IMR-90 (cell line): ENCODE results near the gene CHD3. TPM values are rescaled to one million over a fixed set of nuclear protein-coding genes. Genes with fewer than 3 reads are reported as not detected.

Source experiments
- ATAC-seq: fragments of 200-7000 bp; cut with Tn5 transposase; 2 replicates; pipeline ENCODE4 v1.9.1; 2020; ENCODE audit warnings: low read depth, mild to moderate bottlenecking, moderate library complexity
- BruUV-seq: library from RNA; stranded (reverse); fragments of 400-500 nt; replicated peaks from 2 replicates; lab custom pipeline; 2021; lab: Mats Ljungman, UMichigan
- CTCF ChIA-PET: fragments of 300-600 bp; formaldehyde crosslinking; extraction: SDS; loops from one replicate; lab custom pipeline; 2021; ENCODE audit warnings: antibody characterized with exemption; lab: Yijun Ruan, JAX
- POLR2A ChIA-PET: fragments of 300-600 bp; sonication (Branson Sonifier 250); formaldehyde crosslinking; loops from one replicate; lab custom pipeline; 2022; ENCODE audit warnings: antibody characterized with exemption; ENCODE audit not compliant: unreplicated experiment; lab: Charles Lee
- DNase-seq: peaks from one replicate; pipeline ENCODE4 v3.0.0; 2013
- H2AFZ ChIP-seq: replicated peaks from 2 replicates; pipeline ENCODE3; 2013; ENCODE audit warnings: low read length, mild to moderate bottlenecking; ENCODE audit not compliant: poor library complexity
- H2AK5ac ChIP-seq: 2 replicates; pipeline ENCODE4 v1.6.1; 2013; ENCODE audit warnings: low read depth, low read length, inconsistent platforms
- H2AK9ac ChIP-seq: replicated peaks from 2 replicates; pipeline ENCODE3; 2013; ENCODE audit warnings: mild to moderate bottlenecking, low read depth, low read length, moderate library complexity; ENCODE audit not compliant: poor library complexity
- H2BK120ac ChIP-seq: 2 replicates; pipeline ENCODE4 v1.6.1; 2013; ENCODE audit warnings: low read depth, low read length, inconsistent platforms
- H2BK15ac ChIP-seq: 3 replicates; pipeline ENCODE4 v1.6.1; 2013; ENCODE audit warnings: low read depth, low read length, inconsistent platforms
- H2BK20ac ChIP-seq: 2 replicates; pipeline ENCODE4 v1.6.1; 2013; ENCODE audit warnings: low read depth, mild to moderate bottlenecking, inconsistent platforms, low read length, moderate library complexity
- H2BK5ac ChIP-seq: 2 replicates; pipeline ENCODE4 v1.6.1; 2013; ENCODE audit warnings: mild to moderate bottlenecking, low read depth, low read length, inconsistent platforms; ENCODE audit not compliant: poor library complexity, severe bottlenecking
- H3K14ac ChIP-seq: replicated peaks from 2 replicates; pipeline ENCODE4 v1.6.1; 2013; ENCODE audit warnings: low read depth, low read length, inconsistent platforms
- H3K18ac ChIP-seq: 2 replicates; pipeline ENCODE4 v1.6.1; 2013; ENCODE audit warnings: low read depth, low read length, control low read depth
- H3K23ac ChIP-seq: 2 replicates; pipeline ENCODE4 v1.6.1; 2013; ENCODE audit warnings: low read depth, low read length, inconsistent platforms
- H3K27ac ChIP-seq: 2 replicates; pipeline ENCODE4 v1.5.1; 2013; ENCODE audit warnings: mild to moderate bottlenecking, control low read depth, low read length; ENCODE audit not compliant: insufficient read depth
- H3K27me3 ChIP-seq: 2 replicates; pipeline ENCODE4 v1.6.1; 2013; ENCODE audit warnings: low read length; ENCODE audit not compliant: control insufficient read depth, insufficient read depth
- H3K36me3 ChIP-seq: 2 replicates; pipeline ENCODE4 v1.6.1; 2013; ENCODE audit warnings: low read length, mixed read lengths; ENCODE audit not compliant: control insufficient read depth, insufficient read depth
- H3K4ac ChIP-seq: 2 replicates; pipeline ENCODE4 v1.6.1; 2013; ENCODE audit warnings: low read depth, low read length, inconsistent platforms
- H3K4me1 ChIP-seq: 2 replicates; pipeline ENCODE4 v1.6.1; 2013; ENCODE audit warnings: low read length, mixed read lengths; ENCODE audit not compliant: control insufficient read depth, insufficient read depth
- H3K4me2 ChIP-seq: 2 replicates; pipeline ENCODE4 v1.6.1; 2013; ENCODE audit warnings: low read depth, mild to moderate bottlenecking, control low read depth, low read length, moderate library complexity
- H3K4me3 ChIP-seq: 2 replicates; pipeline ENCODE4 v1.5.1; 2013; ENCODE audit warnings: low read depth, mild to moderate bottlenecking, control low read depth, low read length, moderate library complexity; ENCODE audit not compliant: insufficient read depth
- H3K56ac ChIP-seq: 2 replicates; pipeline ENCODE4 v1.6.1; 2013; ENCODE audit warnings: low read length, inconsistent platforms; ENCODE audit not compliant: insufficient read depth; ENCODE audit errors: extremely low read depth
- H3K79me1 ChIP-seq, 2 experiments: 2 replicates each; pipeline ENCODE4 v1.6.1; 2013; ENCODE audit warnings: low read length in 2 of 2, inconsistent platforms in 1 of 2, low read depth in 1 of 2
- H3K9ac ChIP-seq: 2 replicates; pipeline ENCODE4 v1.6.1; 2013; ENCODE audit warnings: low read depth, low read length, control low read depth
- H3K9me1 ChIP-seq: 2 replicates; pipeline ENCODE4 v1.6.1; 2013; ENCODE audit warnings: low read length, inconsistent platforms; ENCODE audit not compliant: insufficient read depth
- H3K9me3 ChIP-seq: 2 replicates; pipeline ENCODE4 v1.6.1; 2013; ENCODE audit warnings: low read length; ENCODE audit not compliant: control insufficient read depth, insufficient read depth
- H4K20me1 ChIP-seq: 2 replicates; pipeline ENCODE4 v1.6.1; 2013; ENCODE audit warnings: low read length, inconsistent platforms; ENCODE audit not compliant: insufficient read depth
- H4K5ac ChIP-seq: 2 replicates; pipeline ENCODE4 v1.6.1; 2013; ENCODE audit warnings: mild to moderate bottlenecking, low read depth, low read length, control low read depth
- H4K8ac ChIP-seq, 2 experiments: 2 replicates each; pipeline ENCODE4 v1.6.1; 2013; ENCODE audit warnings: low read depth in 2 of 2, low read length in 2 of 2, control low read depth in 1 of 2, inconsistent platforms in 1 of 2
- H4K91ac ChIP-seq: 2 replicates; pipeline ENCODE4 v1.6.1; 2013; ENCODE audit warnings: low read depth, low read length, inconsistent platforms; ENCODE audit not compliant: insufficient read depth
- BHLHE40 ChIP-seq: fragments of 150-350 bp; IDR thresholded peaks from 2 replicates; pipeline ENCODE4 v1.6.1; 2016; ENCODE audit warnings: mild to moderate bottlenecking, low read depth, low read length
- CEBPB ChIP-seq: IDR thresholded peaks from 2 replicates; pipeline ENCODE4 v1.6.1; 2012; ENCODE audit warnings: low read depth, low read length, improper control_type of control experiment
- CHD1 ChIP-seq: IDR thresholded peaks from 2 replicates; pipeline ENCODE4 v1.6.1; 2012; ENCODE audit warnings: low read depth, low read length, improper control_type of control experiment
- FOS ChIP-seq: fragments of 150-350 bp; IDR thresholded peaks from 2 replicates; pipeline ENCODE4 v1.6.1; 2016; ENCODE audit warnings: low read depth, low read length
- MAFK ChIP-seq: IDR thresholded peaks from 2 replicates; pipeline ENCODE4 v1.6.1; 2012; ENCODE audit warnings: low read depth, low read length, improper control_type of control experiment
- MAZ ChIP-seq: IDR thresholded peaks from 2 replicates; pipeline ENCODE4 v1.6.1; 2012; ENCODE audit warnings: low read depth, mild to moderate bottlenecking, low read length, improper control_type of control experiment, moderate library complexity, borderline replicate concordance
- MXI1 ChIP-seq: IDR thresholded peaks from 2 replicates; pipeline ENCODE4 v1.6.1; 2012; ENCODE audit warnings: low read depth, mild to moderate bottlenecking, low read length, moderate library complexity, borderline replicate concordance
- NFE2L2 ChIP-seq: fragments of 150-350 bp; IDR thresholded peaks from 2 replicates; pipeline ENCODE4 v1.6.1; 2016; ENCODE audit warnings: low read depth, mild to moderate bottlenecking, low read length
- POLR2A ChIP-seq: IDR thresholded peaks from 2 replicates; pipeline ENCODE4 v1.6.1; 2012; ENCODE audit warnings: mild to moderate bottlenecking, low read depth, low read length
- RAD21 ChIP-seq: IDR thresholded peaks from 2 replicates; pipeline ENCODE4 v1.6.1; 2012; ENCODE audit warnings: low read length, improper control_type of control experiment
- RCOR1 ChIP-seq: IDR thresholded peaks from 2 replicates; pipeline ENCODE4 v1.6.1; 2012; ENCODE audit warnings: mild to moderate bottlenecking, low read length, improper control_type of control experiment; ENCODE audit not compliant: insufficient replicate concordance
- RFX5 ChIP-seq: IDR thresholded peaks from 2 replicates; pipeline ENCODE4 v1.8.0; 2012; ENCODE audit warnings: low read depth, mild to moderate bottlenecking, low read length, moderate library complexity
- SMC3 ChIP-seq: fragments of 150-350 bp; IDR thresholded peaks from 2 replicates; pipeline ENCODE4 v1.6.1; 2016; ENCODE audit warnings: low read depth, mild to moderate bottlenecking, antibody characterized with exemption, low read length, moderate library complexity
- WGBS, 2 experiments: methylation state at CpG; one replicate each; pipeline versions ENCODE4 v1.1.5 to v1.1.7; 2013; ENCODE audit warnings: missing lambda C conversion rate in 2 of 2; ENCODE audit not compliant: insufficient read length in 1 of 2; ENCODE audit errors: extremely low coverage in 2 of 2; 5-methylcytosine and 5-hydroxymethylcytosine counted together
- dilution Hi-C: fragments of 300-500 bp; cut with HindIII; formaldehyde crosslinking; loops from one replicate; pipeline ENCODE4 v1.14.3; 2018; ENCODE audit warnings: low sequenced_read_pairs; ENCODE audit not compliant: unreplicated experiment
- in situ Hi-C: fragments of 300-500 bp; cut with MboI; formaldehyde crosslinking; loops from 3 replicates; pipeline ENCODE4 v1.14.3; 2019; ENCODE audit warnings: low sequenced_read_pairs, inconsistent platforms, mixed read lengths
- intact Hi-C: fragments of 100-400 bp; cut with micrococcal nuclease; formaldehyde crosslinking; loops from 2 replicates; pipeline ENCODE4 v1.10.0; 2022
- polyA plus RNA-seq, 3 experiments: library from polyadenylated mRNA; depleted of rRNA; stranded (reverse); fragments of >200 nt; gene quantifications; 2 replicates each; pipeline ENCODE4 v1.2.3, GENCODE V29; 2012; ENCODE audit warnings: low replicate concordance in 1 of 3
- total RNA-seq: library from RNA; depleted of rRNA; stranded (reverse); fragments of >200 nt; gene quantifications from 2 replicates; pipeline ENCODE4 v1.2.3, GENCODE V29; 2012
- TF ChIP-seq, protein P1 (sequence below): fragments of 150-350 bp; IDR thresholded peaks from 2 replicates; pipeline ENCODE4 v1.6.1; 2016; ENCODE audit warnings: low read depth, mild to moderate bottlenecking, low read length, moderate library complexity, borderline replicate concordance
- TF ChIP-seq, protein P2 (sequence below): conservative IDR thresholded peaks from 2 replicates; pipeline ENCODE4 v1.5.1; 2012; ENCODE audit warnings: mild to moderate bottlenecking, low read depth, low read length, improper control_type of control experiment
- TF ChIP-seq, protein P3 (sequence below): fragments of 150-350 bp; IDR thresholded peaks from 2 replicates; pipeline ENCODE4 v1.6.1; 2017; ENCODE audit warnings: mild to moderate bottlenecking, antibody characterized with exemption, low read length, low read depth

Gene CHD3
- total and polyA plus RNA-seq, 2 of the 4 experiments (the other 2 are of a cell fraction): 65.4 to 78.1 TPM

- Histone ChIP-seq H3K4me3 (no peak overlapping the region), H2AK5ac (no peak overlapping the region), H3K27me3 (no peaks in the 10 kb centered on the region), H3K4me1 (peaks cover 22% of the 10 kb centered on the region), H4K20me1 (peaks cover 25% of the 10 kb centered on the region; the same call in 1 of the 2 replicates), H2BK120ac (no peak overlapping the region), H3K56ac (no peak overlapping the region), H2AFZ (no peak overlapping the region), H3K27ac (no peak overlapping the region), H2BK15ac (no peak overlapping the region), H3K9ac (no peak overlapping the region), H3K23ac (no peak overlapping the region), H4K91ac (no peak overlapping the region), H3K79me1 (peaks cover 24 to 54% of the 10 kb centered on the region in 2 experiments), H2BK5ac (no peak overlapping the region), H4K5ac (no peak overlapping the region), H2BK20ac (no peak overlapping the region), H3K4me2 (no peak overlapping the region), H3K18ac (no peak overlapping the region), H3K9me3 (no peaks in the 10 kb centered on the region), H2AK9ac (no peak overlapping the region), H3K36me3 (peaks cover 45% of the 10 kb centered on the region), H3K14ac (no peak overlapping the region), H3K9me1 (no peaks in the 10 kb centered on the region), H3K4ac (no peak overlapping the region), H4K8ac (no peak overlapping the region)
- in situ Hi-C loops (no loop called here), dilution Hi-C loops (no loop called here), intact Hi-C loops (no loop called here)
- ATAC-seq (no peak), DNase-seq (no peak)
- no peak for TF ChIP-seq BHLHE40
- no peak for TF ChIP-seq NFE2L2
- no peak for TF ChIP-seq RAD21
- TF ChIP-seq, protein P1, sequence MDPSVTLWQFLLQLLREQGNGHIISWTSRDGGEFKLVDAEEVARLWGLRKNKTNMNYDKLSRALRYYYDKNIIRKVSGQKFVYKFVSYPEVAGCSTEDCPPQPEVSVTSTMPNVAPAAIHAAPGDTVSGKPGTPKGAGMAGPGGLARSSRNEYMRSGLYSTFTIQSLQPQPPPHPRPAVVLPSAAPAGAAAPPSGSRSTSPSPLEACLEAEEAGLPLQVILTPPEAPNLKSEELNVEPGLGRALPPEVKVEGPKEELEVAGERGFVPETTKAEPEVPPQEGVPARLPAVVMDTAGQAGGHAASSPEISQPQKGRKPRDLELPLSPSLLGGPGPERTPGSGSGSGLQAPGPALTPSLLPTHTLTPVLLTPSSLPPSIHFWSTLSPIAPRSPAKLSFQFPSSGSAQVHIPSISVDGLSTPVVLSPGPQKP: no peak
- TF ChIP-seq MAZ: no peak
- TF ChIP-seq, protein P2, sequence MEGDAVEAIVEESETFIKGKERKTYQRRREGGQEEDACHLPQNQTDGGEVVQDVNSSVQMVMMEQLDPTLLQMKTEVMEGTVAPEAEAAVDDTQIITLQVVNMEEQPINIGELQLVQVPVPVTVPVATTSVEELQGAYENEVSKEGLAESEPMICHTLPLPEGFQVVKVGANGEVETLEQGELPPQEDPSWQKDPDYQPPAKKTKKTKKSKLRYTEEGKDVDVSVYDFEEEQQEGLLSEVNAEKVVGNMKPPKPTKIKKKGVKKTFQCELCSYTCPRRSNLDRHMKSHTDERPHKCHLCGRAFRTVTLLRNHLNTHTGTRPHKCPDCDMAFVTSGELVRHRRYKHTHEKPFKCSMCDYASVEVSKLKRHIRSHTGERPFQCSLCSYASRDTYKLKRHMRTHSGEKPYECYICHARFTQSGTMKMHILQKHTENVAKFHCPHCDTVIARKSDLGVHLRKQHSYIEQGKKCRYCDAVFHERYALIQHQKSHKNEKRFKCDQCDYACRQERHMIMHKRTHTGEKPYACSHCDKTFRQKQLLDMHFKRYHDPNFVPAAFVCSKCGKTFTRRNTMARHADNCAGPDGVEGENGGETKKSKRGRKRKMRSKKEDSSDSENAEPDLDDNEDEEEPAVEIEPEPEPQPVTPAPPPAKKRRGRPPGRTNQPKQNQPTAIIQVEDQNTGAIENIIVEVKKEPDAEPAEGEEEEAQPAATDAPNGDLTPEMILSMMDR: no peak
- no peak for TF ChIP-seq POLR2A
- TF ChIP-seq MXI1: no peak
- TF ChIP-seq CEBPB: no peak
- TF ChIP-seq RFX5: no peak
- no peak for TF ChIP-seq MAFK
- no peak for TF ChIP-seq RCOR1
- TF ChIP-seq CHD1: no peak
- TF ChIP-seq SMC3: no peak
- TF ChIP-seq FOS: no peak
- TF ChIP-seq, protein P3, sequence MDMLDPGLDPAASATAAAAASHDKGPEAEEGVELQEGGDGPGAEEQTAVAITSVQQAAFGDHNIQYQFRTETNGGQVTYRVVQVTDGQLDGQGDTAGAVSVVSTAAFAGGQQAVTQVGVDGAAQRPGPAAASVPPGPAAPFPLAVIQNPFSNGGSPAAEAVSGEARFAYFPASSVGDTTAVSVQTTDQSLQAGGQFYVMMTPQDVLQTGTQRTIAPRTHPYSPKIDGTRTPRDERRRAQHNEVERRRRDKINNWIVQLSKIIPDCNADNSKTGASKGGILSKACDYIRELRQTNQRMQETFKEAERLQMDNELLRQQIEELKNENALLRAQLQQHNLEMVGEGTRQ: no peak
- ChIA-PET POLR2A (no interaction called here), CTCF (no interaction called here)
- WGBS, 2 experiments: 90% methylated on average over 2 of the region's 31 CpGs; no CpG with 5 or more reads in 1 of the 2 experiments
- no TSS peak for BruUV-seq
Observed at GRCh38 chr17:7854078-7854777, 34.4 kb upstream of the CHD3 start.
